Measurements from ENCODE around the gene FUT9. TPM values are rescaled to one million over a fixed set of nuclear protein-coding genes. Genes with fewer than 3 reads are reported as not detected.

The FUT9 gene
- total RNA-seq, 1 donor from 2014 or later, result 6.3 TPM

- Histone ChIP-seq H3K27ac (no peak overlapping the region), H3K79me2 (ENCODE audit: low read depth) (no peaks in the 10 kb centered on the region), H4K20me1 (ENCODE audit: low read depth) (no peaks in the 10 kb centered on the region), H3K9me3 (ENCODE audit: low read depth) (no peaks in the 10 kb centered on the region), H3K27me3 (no peaks in the 10 kb centered on the region), H3K36me3 (no peaks in the 10 kb centered on the region), H2AFZ (replicated peaks) (no peak overlapping the region), H3K9ac (no peak overlapping the region), H3K4me1 (no peaks in the 10 kb centered on the region), H3F3A (ENCODE audit: low read depth) (no peaks in the 10 kb centered on the region), H3K4me3 (no peak overlapping the region), H3K4me2 (no peak overlapping the region)
- Mint-ChIP-seq H3K27ac (no peak overlapping the region), H3K4me1 (peaks cover 2% of the 10 kb centered on the region), H3K4me3 (no peak overlapping the region), H3K36me3 (no peaks in the 10 kb centered on the region), H3K9me3 (no peaks in the 10 kb centered on the region), H3K27me3 (ENCODE audit: insufficient read depth, low read depth) (no peaks in the 10 kb centered on the region)
- TF ChIP-seq EZH2phosphoT487 (IDR thresholded peaks at IDR 0.05) (no peak), CTCF (IDR thresholded peaks at IDR 0.05) (no peak), EZH2 (IDR thresholded peaks at IDR 0.05) (no peak)
- DNase-seq (ENCODE audit: low spot score), result no peak
Measured at GRCh38 chr6:96099069-96099468, 83.3 kb downstream of the FUT9 start.

- no peak for DNase-seq (ENCODE audit: low spot score)
- H3K4me3 ChIP-seq, result no peak overlapping the region
- H3K36me3 ChIP-seq, result no peaks in the 10 kb centered on the region
- H4K20me1 ChIP-seq (ENCODE audit: low read depth), result no peaks in the 10 kb centered on the region
- no peak overlapping the region for H2AFZ ChIP-seq (replicated peaks)
- Mint-ChIP-seq H3K4me3 (no peak overlapping the region), H3K9me3 (no peaks in the 10 kb centered on the region), H3K4me1 (no peaks in the 10 kb centered on the region), H3K36me3 (no peaks in the 10 kb centered on the region), H3K27me3 (ENCODE audit: insufficient read depth, low read depth) (no peaks in the 10 kb centered on the region), H3K27ac (no peak overlapping the region)
- TF ChIP-seq CTCF (IDR thresholded peaks at IDR 0.05) (no peak), EZH2 (IDR thresholded peaks at IDR 0.05) (no peak), EZH2phosphoT487 (IDR thresholded peaks at IDR 0.05) (no peak)
- no peak overlapping the region for H3K9ac ChIP-seq
- no peaks in the 10 kb centered on the region for H3F3A ChIP-seq (ENCODE audit: low read depth)
- no peak overlapping the region for H3K4me2 ChIP-seq
- H3K4me1 ChIP-seq, result no peaks in the 10 kb centered on the region
- H3K79me2 ChIP-seq (ENCODE audit: low read depth), result no peaks in the 10 kb centered on the region
- H3K9me3 ChIP-seq (ENCODE audit: low read depth), result no peaks in the 10 kb centered on the region
- H3K27ac ChIP-seq, result no peak overlapping the region
- no peaks in the 10 kb centered on the region for H3K27me3 ChIP-seq
Measured at GRCh38 chr6:96101564-96101963, 85.8 kb downstream of the FUT9 start.

- no peaks in the 10 kb centered on the region for H4K20me1 ChIP-seq (ENCODE audit: low read depth)
- H2AFZ ChIP-seq (replicated peaks), result no peak overlapping the region
- DNase-seq (ENCODE audit: low spot score), result no peak
- TF ChIP-seq EZH2 (IDR thresholded peaks at IDR 0.05), result no peak
- TF ChIP-seq EZH2phosphoT487 (IDR thresholded peaks at IDR 0.05), result no peak
- no peak for TF ChIP-seq CTCF (IDR thresholded peaks at IDR 0.05)
- H3K9me3 ChIP-seq (ENCODE audit: low read depth), result no peaks in the 10 kb centered on the region
- no peak overlapping the region for H3K27ac ChIP-seq
- H3K36me3 ChIP-seq, result no peaks in the 10 kb centered on the region
- H3K4me3 ChIP-seq, result no peak overlapping the region
- no peaks in the 10 kb centered on the region for H3K27me3 ChIP-seq
- Mint-ChIP-seq H3K27me3 (ENCODE audit: insufficient read depth, low read depth) (no peaks in the 10 kb centered on the region), H3K4me3 (no peak overlapping the region), H3K4me1 (no peaks in the 10 kb centered on the region), H3K36me3 (no peaks in the 10 kb centered on the region), H3K9me3 (no peaks in the 10 kb centered on the region), H3K27ac (no peak overlapping the region)
- no peak overlapping the region for H3K4me2 ChIP-seq
- H3K9ac ChIP-seq, result no peak overlapping the region
- no peaks in the 10 kb centered on the region for H3K4me1 ChIP-seq
- no peaks in the 10 kb centered on the region for H3K79me2 ChIP-seq (ENCODE audit: low read depth)
- no peaks in the 10 kb centered on the region for H3F3A ChIP-seq (ENCODE audit: low read depth)
Measured at GRCh38 chr6:96104910-96105309, 89.1 kb downstream of the FUT9 start.

Data from neural progenitor cell (in vitro differentiated cells).